HuH-7 (cell line): ENCODE results near the gene SDSL.

Experiments used
- DNase-seq: peaks from one replicate; pipeline ENCODE4 v3.0.0; 2011; ENCODE audit warnings: low spot score

SDSL gene

DNA sequence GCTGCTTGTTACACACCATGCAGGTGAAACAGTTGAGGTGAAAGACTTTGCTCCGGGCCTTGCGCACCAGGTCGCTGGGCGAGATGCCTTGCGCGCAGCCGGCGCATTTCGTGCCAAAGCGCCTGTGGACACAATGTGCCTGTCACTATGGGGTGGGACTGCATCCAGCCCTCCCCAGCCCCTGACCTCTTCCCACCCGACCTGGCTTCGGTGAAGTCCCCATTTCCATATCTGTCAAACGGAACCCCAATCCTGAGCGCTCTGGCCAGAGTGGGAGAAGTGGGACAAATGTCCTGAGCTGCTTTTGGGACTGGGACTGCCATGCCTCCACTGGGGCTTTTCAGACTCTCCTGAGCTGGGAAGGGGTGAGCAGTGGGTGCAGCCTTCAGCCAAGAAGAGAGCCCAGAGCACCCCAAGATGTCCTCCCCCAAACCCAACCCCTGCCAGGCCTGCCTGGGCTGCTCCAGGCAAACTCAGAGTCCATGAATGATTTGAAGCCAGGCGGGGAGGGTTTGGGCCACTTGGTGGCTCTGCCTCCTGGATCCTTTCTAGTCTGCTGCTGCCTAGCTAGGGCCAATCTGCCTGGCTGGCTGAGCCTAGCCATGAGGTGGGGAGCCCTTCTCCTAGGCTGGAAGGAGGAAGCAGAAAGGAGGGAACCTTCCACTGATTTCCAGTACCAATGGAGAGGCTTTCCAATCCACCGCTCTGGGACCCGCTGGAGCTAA lies 47.2 kb downstream of the SDSL start:
- DNase-seq, result no peak

DNA sequence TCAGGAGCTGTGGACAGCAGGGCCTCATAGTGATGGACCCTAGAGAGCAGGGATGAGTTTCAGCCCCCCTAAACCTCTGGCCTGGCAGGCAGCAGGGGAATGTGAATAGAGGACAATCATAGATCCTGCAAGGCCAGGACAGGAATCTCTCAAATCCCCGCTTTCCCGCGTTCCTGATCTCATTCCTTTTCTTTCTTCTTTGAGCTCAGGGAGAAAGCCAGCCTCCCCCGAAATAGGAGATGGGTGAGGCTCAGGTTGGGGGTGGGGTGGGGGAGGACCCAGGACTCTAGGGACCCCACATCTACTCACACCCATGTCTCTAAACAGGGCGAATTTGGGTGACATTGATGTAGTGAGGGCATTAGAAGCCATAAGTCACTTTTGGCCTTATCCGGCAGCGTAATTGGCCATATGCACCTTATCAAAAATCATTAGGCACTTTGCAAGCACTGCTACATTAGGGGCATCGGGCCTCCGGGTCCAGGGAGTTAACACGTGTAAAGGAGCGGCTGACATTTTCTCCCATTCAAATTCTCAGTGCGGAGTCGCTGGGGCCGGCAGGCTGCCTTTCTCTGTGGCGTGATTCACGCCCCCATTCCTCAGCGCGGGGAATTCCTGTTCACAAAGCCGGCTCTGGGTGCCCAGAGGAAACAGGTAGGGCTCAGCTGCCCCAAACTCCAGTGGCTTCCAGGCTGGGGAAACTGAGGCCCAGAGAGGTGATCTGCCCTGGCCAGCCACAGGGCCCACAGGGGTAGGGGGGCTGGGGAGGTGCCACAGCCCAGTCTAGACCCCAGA lies 48.0 kb downstream of the SDSL start:
- DNase-seq, result no peak

DNA sequence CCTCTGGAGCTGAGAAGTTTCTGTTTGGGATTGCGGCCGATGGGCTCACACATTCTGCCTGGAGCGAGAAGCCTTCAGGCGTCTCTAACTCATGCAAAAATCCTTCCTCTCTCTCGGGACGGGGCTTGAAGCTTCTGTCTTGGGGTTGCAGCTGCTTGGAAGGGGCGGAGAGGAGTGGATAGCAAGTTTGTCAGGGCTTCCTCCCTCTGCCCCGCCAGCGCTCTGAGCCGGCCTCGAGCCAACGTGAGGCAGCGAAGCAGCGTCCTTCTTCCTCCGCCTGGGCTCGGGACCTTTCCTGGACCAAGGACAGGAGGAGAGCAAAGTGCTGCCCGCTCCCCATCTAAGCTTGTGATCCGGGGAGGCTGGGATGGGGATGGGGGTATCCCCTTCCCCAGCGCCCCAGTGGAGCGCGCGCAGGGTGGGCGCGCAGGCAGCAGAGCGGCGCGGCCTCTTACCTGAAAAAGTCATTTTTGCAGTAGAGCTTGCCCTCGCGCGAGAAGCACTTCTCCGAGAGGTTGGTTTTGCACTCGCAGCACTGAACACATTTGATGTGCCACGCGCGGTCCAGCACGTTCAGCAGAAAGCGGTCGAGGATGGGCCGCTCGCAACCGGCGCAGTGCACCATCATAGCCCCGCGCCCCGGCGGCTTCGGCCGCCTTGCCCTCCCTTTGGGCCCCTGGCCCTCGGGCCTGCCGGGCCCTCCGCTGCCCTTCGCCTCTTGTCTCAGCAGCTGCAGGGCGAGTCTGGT lies 48.9 kb downstream of the SDSL start:
- no peak for DNase-seq

DNA sequence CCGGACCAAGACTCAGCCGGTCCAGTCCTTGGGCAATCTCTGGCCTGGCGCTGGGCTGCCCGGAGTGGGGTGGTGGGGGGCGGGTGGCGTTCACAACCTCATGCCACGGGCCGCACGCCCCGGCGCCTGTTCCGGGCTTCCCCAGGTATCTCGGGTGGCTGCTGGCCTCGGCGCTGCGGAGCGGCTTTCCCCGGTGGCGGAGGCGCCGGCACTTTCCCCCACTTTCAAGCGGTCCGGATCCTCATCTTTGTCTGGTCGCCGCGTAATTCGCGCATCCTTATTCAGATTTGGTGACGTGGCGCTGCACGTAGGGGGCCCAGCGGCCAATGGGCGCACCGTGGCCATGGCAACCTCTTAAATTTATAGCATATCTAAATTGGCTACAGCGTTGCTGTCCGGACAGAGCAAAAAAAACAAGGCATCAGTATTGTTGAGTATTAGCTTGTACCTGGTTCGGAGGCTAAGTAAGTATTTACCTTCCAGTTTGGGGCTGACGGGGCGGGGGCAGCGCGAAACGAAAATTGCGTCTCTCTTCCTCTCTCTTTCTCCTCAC lies 49.5 kb downstream of the SDSL start, which contains the start of gene LHX5:
Gene LHX5 (minus strand): TSS at position 253 of the 553 bp plus-strand sequence. CDS start 373 bp downstream, outside the sequence.
- no peak for DNase-seq

DNA sequence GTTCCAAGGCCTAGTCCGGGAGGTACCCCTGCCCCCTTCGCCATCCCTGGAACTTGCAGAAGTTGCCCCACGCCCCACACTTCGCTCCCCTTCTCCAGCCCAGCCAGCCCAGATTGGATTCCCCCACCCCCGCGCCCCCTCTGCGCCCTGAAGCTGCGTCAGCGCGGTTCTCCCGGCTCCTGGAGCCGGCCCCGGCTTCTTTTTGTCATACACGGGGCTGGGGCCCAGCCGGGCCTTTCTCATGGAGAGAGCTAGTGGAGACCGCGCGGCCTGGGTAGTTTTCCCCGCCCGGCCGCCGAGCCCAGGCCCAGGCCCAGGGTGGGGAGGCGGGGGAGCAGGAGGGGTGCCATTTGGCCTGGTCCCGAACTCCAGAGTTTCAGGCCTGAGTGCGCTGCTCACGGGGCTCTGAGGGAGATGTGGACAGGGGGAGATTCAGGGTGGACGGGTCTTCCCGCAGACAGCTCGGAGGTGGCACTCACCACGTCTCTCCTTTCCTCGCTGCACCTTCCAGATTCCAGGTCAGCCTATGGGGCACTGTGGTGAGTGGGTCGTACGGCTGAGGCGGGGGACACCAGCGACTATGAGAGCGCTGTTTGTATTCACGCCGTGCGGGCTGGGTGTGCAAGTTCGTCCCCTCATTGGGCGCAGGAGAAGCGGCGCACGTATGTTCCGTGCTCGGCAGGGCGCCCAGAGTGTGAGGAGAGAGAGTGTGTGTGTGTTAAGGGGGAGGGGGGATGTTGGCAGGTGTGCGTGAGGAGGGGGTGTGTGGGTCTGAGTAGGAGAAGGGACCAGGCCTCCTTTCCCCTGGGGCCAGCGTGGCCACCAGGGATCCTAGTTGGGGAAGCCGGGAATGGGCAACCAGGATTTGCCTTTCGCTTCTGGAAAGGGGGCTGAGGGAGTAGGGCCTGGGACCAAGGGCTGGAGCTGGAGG lies 50.3 kb downstream of the SDSL start:
- no peak for DNase-seq

DNA sequence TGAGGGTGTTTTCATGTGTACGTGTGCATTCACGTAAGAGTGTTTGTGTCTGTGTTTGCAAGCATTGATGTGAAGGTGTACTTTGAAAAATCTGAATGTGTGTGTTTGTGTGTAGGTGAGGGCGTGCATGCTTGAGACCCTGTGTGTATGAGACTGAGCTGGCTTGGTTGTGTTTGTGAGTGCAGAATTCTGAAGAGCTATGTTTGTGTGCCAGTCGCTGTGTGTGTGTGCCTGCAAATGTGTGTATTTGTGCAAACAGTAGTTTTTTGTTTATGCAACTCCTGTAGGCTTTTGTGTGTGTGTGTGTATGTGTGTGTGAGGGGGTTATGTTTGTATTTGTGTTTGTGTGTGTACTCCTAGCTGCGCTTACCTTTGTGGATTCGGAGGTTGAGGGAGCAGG lies 51.2 kb downstream of the SDSL start:
- no peak for DNase-seq

DNA sequence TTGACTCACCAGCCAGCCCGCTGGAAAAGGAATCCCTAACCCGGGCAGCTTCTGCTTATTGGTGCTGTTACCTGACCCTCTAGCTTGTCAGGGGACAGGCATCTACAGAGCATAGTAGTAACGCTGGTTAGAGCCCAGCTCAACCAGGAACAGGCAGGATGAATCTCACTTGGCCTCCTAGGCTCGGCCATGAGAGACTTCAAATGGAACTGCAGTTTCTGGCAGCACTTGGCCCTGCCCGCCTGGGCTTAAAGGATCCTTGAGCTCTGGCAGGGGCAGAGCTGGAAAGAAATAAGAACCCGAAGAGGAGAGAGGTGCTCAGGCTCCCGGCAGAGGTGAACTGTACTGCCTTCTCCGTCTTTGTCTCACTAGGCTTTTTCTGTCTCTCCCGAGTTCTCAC lies 51.8 kb downstream of the SDSL start:
- no peak for DNase-seq

DNA sequence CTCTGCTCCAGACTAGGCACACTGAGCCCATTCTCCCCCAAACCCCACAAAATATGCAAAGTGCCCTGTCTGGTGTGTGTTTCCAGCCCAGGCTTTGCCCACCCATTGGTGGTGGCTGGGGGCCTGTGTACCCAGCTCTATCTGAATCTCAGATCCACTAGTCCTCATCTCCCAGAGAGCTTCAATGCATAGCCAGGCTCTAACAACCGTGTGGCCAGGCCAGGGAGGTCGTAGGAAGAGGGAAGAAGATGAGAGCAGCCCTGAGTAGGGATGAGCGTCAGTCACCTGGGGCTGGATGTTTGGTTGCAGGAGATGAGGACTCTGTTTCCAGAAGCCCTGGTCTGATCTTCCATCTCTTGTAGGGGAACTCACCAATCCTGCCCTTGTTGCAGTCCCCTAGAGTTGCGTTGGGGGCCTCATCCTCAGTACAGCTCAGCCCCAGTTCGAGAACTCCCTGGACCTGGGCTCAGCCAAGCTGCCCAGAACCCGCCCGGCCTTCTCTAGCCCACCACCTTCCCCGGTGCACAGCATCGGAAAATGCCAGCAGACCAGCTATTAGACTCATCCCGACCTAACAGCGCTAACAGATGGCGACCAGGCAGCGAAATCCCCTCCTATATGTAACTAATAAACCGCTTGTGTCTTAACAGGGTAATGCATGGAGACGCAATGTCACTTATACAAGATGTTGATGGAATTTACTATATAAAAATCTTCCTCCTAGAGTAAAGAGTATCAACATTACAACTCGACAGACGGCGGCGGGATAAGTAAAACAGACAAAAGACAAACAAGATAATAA lies 52.7 kb downstream of the SDSL start:
- DNase-seq, result no peak

DNA sequence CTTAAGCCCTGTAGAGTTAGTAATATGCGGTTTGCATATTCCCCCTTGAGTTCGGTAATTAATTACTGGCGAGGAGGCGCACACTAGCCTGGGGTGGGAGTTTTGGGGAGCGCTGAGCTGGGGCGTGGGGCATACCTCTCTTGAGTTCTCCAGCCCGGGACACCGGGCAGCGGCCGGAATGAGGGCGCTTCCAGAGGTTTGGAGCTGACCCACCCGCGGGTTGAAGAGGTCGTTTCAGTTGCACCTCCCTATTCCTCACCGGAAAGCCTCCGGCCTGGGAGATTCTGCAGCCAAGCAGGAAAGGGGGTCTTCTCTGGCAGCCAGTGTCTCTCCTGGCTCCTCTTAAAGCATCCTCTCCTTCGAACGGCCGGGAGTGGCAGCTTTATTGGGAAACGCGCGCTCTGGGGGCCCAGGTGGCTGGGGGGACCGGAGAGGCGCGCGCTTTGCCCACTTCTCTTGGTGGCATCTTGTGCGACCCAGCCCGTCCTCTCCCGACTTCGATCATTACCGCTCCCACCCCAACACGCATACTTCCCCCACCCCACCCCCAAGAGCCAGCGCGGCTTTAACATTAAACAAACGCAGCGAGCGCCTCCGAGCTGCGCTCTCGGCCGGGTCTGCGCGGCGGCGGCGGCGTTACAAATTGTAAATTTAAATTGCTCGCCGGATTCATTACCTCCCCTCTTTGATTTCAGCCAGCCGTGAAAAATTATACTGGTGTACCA lies 53.4 kb downstream of the SDSL start:
- DNase-seq, result no peak

DNA sequence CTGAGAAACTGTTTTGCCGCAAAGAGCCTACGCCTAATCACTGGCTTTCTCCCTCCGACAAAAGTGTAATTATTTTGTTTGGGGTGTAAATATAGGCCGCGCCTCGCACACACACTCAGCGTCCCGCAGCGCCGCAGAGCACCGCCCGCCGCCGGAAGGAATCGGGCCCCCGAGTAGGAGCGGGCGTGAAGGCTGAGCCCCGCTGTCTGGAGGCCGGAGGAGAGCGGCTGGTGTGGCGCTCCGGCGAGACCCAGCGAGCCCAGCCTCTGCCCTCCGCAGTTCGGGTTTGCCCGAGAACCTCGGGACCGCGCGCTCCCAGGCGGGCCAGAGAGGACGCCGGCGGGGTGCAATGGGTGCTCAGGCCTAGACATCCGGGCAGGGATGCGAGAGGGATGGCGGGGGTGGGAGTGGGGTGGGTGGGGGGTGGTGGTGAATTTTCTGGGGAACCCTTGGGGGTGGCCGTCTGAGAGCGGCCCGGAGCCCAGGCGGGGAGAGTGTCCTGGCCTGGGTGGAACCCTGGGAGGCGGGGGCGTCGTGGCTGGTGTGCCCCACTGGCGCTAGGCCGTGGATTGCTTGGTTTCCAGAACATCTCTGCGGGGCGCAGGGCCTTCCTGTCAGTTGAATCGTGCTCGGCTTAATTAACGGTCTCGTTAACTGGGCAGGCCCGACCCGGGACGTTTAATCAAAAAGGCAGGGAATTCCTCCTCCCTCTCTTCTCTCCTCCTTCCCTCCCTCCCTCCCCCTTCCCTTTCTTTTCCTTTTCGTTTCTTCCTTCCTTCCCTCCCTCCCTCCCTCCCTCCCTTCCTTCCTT lies 54.2 kb downstream of the SDSL start:
- no peak for DNase-seq

DNA sequence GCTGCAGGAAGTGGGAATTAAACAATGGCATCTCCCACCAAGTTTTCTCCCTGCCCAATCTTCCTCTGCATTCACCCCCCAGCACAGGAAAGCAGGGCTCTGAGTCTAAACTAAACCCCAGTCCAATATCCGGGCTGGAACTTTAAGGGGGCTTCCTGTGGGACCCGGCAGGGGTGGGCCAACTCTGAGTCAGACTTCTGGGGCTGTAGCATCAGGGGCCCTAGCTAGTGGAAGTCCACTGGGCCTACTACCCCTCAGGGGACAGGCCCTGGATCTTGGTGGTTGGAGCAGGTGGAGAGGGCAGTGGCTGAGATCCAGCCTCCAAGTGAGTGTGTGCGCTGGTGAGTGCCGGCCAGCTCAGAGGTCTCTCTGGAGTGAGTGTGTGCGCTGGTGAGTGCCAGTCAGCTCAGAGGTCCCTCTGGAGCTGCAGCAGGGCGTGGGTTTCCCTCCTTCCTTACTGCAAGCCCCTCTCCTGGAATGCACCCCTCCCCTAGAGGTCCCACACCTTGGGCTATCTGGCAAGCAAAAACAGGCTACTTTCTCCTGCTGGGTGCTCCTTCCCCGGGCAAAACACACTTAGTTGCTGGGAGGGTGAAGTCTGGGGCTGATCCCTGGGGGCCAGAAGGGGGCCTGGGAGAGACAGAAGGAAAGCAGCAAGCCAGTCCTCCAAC lies 55.1 kb downstream of the SDSL start:
- no peak for DNase-seq

DNA sequence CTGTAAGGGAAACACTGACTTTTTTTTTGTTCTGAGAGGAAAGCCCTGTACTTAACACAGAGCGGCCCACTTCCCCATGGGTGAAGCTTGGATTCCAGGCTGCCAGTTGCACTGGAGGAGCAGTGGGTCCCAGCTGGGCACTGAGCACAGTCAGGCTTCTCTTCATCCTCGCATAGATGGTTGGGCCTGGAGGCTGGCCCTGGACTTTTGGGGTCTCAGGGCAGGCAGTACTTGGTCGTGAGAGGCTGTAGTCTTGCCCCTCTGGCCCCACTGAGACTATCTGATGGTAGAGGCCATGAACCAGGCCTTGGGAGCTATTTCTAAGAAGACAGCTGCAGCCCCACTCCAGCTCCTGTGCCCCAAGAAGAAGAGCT lies 55.6 kb downstream of the SDSL start:
- no peak for DNase-seq

DNA sequence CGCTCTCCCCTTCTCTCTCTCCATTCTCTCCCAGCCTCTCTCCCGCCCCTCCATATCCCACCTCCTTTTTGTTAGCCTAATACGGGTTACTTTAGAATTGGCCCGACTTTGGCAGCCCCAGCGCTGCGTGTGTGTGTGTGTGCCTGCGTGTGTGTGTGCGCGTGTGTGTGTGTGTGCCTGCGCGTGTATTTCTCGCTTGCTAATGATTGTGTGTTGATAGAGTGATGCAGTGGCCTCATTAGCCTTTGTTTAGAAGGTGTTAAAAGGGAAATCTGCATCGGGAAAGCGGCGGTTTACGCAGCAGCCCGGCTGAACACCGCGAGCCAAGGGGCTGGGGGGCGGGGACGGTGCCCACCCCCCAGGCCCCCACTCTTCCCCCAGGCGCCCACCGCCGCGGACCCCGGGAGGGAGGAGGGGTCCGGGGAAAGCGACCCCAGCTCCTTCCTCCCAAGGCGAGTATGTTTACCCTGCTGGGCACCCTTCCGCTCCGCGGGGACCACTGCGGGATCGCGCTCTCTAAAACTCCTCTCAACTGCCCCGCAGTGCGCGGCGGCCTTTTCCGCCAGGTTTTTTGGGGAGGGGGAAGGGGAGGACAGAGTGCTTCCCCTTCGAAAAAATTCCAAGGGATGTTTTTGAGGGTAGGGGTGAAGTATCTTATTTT lies 56.3 kb downstream of the SDSL start:
- DNase-seq, result no peak

DNA sequence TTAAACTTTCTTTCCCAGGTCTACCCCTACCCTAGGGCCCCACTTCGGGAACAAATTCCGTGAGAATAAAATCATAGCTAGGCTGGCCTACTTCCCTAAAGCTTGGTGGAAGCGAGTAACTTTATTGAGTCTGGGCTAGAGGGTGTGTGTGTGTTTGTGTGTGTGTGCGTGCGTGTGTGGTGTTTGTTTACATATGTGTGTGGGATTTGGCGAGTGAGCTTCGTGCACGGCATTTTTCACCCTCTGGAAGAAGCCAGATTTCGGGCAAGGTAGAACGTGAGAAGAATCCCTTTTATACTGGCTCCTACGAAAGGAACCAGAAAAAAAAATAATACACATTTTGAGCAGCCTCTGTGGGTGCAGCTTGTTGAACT lies 57.0 kb downstream of the SDSL start:
- DNase-seq, result no peak

DNA sequence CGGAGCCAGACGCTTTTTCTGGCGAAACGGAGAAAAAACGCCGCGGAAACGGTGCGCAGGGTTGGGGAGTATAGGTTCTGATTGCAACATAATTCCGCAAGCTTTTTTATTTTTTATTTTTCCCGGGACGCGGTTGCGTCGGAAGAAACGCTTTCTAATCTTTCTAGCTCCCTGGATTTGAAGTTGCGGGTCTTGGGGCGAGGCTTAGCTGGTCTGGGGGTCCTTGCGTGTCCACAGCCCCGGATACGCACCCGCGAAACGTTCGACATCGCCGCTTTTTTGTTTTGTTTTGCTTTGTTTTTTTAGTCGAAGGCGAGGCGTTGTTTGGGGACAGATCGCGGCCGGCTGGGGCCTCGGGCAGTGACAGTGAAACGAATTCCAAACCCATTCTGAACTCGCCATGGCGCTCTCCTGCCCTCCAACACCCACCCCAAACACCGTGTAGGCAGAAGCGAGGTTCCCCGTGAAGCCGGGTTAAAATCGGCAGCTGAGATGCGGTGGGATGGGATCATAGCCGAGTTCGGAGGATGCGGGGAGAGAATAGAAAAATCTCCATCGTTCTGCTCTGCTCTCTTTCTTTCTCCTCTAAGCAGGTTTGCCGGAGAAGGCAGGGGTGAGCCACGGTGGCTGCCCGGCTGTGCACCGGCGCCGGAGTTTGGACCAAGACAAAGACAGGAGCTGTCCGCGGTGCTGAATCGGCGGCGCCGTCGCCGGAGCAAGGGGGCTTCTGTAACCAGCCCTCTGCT lies 57.6 kb downstream of the SDSL start:
- peak; percentile 83 for DNase-seq

DNA sequence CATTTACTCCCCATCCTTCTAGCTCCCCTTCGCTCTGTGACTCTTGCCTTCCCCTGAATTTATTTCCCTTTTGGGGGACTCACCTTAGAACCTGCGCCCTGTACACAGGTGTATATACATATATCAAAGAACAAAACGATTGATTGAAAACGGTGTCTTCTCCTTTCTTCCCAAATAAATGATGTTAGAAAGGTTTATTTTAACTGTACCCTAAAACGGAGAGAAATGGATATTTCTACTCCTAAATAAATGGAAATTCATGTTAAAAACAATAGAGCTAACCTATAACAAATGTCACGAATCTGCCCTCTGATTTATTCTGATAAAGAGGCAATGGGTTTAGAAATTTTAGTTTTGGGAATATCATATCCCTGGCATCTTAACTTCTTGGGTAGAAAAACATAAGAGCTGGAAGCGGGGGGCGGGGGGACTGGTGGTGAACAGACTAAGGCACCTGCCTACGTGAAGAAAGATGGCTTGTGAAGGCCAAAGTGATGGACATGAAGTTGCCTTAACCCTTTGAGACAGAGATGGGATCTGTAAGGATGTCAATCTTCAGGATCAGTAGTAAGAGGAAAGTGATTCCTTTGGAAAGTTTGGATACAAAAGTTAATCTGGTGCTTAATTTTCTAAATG lies 58.3 kb downstream of the SDSL start:
- DNase-seq, result no peak

DNA sequence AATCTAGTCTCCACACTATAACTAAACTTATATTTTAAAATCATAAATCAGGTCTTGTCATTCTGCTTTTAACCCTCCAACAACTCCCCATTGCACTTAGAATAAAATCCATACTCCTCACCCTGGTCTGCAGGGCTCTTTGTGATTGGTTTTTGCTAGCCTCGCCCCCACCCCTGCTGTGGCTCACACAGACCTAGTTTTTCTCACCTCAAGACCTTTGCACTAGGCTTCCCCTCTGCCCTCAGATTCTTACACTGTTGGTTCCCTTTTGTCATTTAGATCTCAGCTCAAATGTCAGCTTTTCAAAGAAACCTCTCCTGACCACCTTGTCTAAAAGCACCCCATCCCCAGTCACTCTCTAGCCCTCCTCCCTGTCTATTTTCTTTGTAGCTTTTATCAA lies 60.2 kb downstream of the SDSL start:
- no peak for DNase-seq
